H9 (cell line): ENCODE data around the gene TMEM240. TPM values are rescaled to one million over a fixed set of nuclear protein-coding genes. Genes with fewer than 3 reads are reported as not detected.
"Not testable (repeated sequence)": the region's sequence is repeated elsewhere in the genome, so short reads cannot be mapped to it uniquely, and the experiment has no call there.

Experiments
- DNase-seq: peaks from one replicate; pipeline ENCODE4 v3.0.0-alpha.2; 2017
- H2AFZ ChIP-seq: one replicate; pipeline ENCODE4 v1.6.1; 2013; ENCODE audit warnings: mild to moderate bottlenecking, low read length, control low read depth, moderate library complexity
- H2AK5ac ChIP-seq: 2 replicates; pipeline ENCODE4 v1.6.1; 2013; ENCODE audit warnings: low read length, control low read depth, mixed read lengths; ENCODE audit not compliant: insufficient read length
- H2BK120ac ChIP-seq: one replicate; pipeline ENCODE4 v1.6.1; 2013; ENCODE audit warnings: low read depth, mild to moderate bottlenecking, low read length, control low read depth, inconsistent platforms; ENCODE audit not compliant: poor library complexity, severe bottlenecking
- H2BK12ac ChIP-seq: 2 replicates; pipeline ENCODE4 v1.6.1; 2013; ENCODE audit warnings: low read length, control low read depth, mixed read lengths, low read depth; ENCODE audit not compliant: insufficient read length
- H2BK15ac ChIP-seq: 2 replicates; pipeline ENCODE4 v1.6.1; 2013; ENCODE audit warnings: low read depth, low read length, control low read depth
- H2BK20ac ChIP-seq: one replicate; pipeline ENCODE4 v1.6.1; 2013; ENCODE audit warnings: low read depth, mild to moderate bottlenecking, low read length, control low read depth, inconsistent platforms; ENCODE audit not compliant: poor library complexity, severe bottlenecking
- H2BK5ac ChIP-seq: 2 replicates; pipeline ENCODE4 v1.6.1; 2013; ENCODE audit warnings: low read length, control low read depth, mixed read lengths; ENCODE audit not compliant: insufficient read length
- H3K14ac ChIP-seq: 2 replicates; pipeline ENCODE4 v1.6.1; 2013; ENCODE audit warnings: low read length, control low read depth; ENCODE audit not compliant: insufficient read depth
- H3K18ac ChIP-seq: 2 replicates; pipeline ENCODE4 v1.6.1; 2013; ENCODE audit warnings: low read depth, mild to moderate bottlenecking, mixed read lengths, low read length, control low read depth; ENCODE audit not compliant: insufficient read length
- H3K23ac ChIP-seq: 2 replicates; pipeline ENCODE4 v1.6.1; 2013; ENCODE audit warnings: low read length, control low read depth, mixed read lengths, low read depth; ENCODE audit not compliant: insufficient read length
- H3K23me2 ChIP-seq: 2 replicates; pipeline ENCODE4 v1.6.1; 2013; ENCODE audit warnings: low read depth, mild to moderate bottlenecking, mixed read lengths, low read length, control low read depth; ENCODE audit not compliant: insufficient read length, poor library complexity, severe bottlenecking
- H3K27ac ChIP-seq: 2 replicates; pipeline ENCODE4 v1.5.1; 2013; ENCODE audit warnings: low read length, control low read depth, mixed read lengths, low read depth; ENCODE audit not compliant: insufficient read length
- H3K27me3 ChIP-seq: 2 replicates; pipeline ENCODE4 v1.6.1; 2013; ENCODE audit warnings: low read length, control low read depth, inconsistent platforms; ENCODE audit not compliant: insufficient read depth
- H3K4ac ChIP-seq: 2 replicates; pipeline ENCODE4 v1.6.1; 2013; ENCODE audit warnings: low read depth, mild to moderate bottlenecking, control low read depth, inconsistent platforms, low read length, moderate library complexity
- H3K4me1 ChIP-seq: 2 replicates; pipeline ENCODE4 v1.6.1; 2013; ENCODE audit warnings: low read length, control low read depth, inconsistent platforms; ENCODE audit not compliant: insufficient read depth
- H3K4me2 ChIP-seq: 2 replicates; pipeline ENCODE4 v1.6.1; 2013; ENCODE audit warnings: low read length, control low read depth, mixed read lengths; ENCODE audit not compliant: insufficient read length, insufficient read depth
- H3K56ac ChIP-seq: 2 replicates; pipeline ENCODE4 v1.6.1; 2013; ENCODE audit warnings: low read depth, mild to moderate bottlenecking, mixed read lengths, low read length, control low read depth; ENCODE audit not compliant: insufficient read length
- H3K79me1 ChIP-seq: 2 replicates; pipeline ENCODE4 v1.6.1; 2013; ENCODE audit warnings: low read depth, mild to moderate bottlenecking, moderate library complexity, low read length, control low read depth, inconsistent platforms; ENCODE audit not compliant: insufficient read depth, poor library complexity, severe bottlenecking
- H3K79me2 ChIP-seq: 2 replicates; pipeline ENCODE4 v1.6.1; 2013; ENCODE audit warnings: low read length, control low read depth, inconsistent platforms; ENCODE audit not compliant: insufficient read depth
- H3K9ac ChIP-seq: 2 replicates; pipeline ENCODE4 v1.6.1; 2013; ENCODE audit warnings: low read length, control low read depth, mixed read lengths; ENCODE audit not compliant: insufficient read length; ENCODE audit errors: extremely low read depth
- H3K9me3 ChIP-seq: one replicate; pipeline ENCODE4 v1.6.1; 2013; ENCODE audit warnings: low read depth, low read length, inconsistent platforms; ENCODE audit not compliant: control insufficient read depth
- H3T11ph ChIP-seq: one replicate; pipeline ENCODE4 v1.6.1; 2013; ENCODE audit warnings: mild to moderate bottlenecking, low read length, control low read depth, inconsistent platforms
- H4K20me1 ChIP-seq: one replicate; pipeline ENCODE4 v1.6.1; 2013; ENCODE audit not compliant: control insufficient read depth, insufficient read length, insufficient read depth
- H4K5ac ChIP-seq: 2 replicates; pipeline ENCODE4 v1.6.1; 2013; ENCODE audit warnings: low read depth, mild to moderate bottlenecking, mixed read lengths, low read length, control low read depth; ENCODE audit not compliant: insufficient read length
- H4K8ac ChIP-seq: replicated peaks from 2 replicates; pipeline ENCODE4 v1.6.1; 2013; ENCODE audit warnings: low read length, control low read depth, mixed read lengths, low read depth; ENCODE audit not compliant: insufficient read length
- H4K91ac ChIP-seq: 2 replicates; pipeline ENCODE4 v1.6.1; 2013; ENCODE audit warnings: low read depth, mild to moderate bottlenecking, moderate library complexity, mixed read lengths, low read length, control low read depth; ENCODE audit not compliant: insufficient read length
- H3K27ac Mint-ChIP-seq, 3 experiments: 2 replicates in 2 of 3; 3 replicates in 1 of 3; pipeline ENCODE4 v1.8.0; 2020 to 2021; ENCODE audit warnings: mixed read lengths in 3 of 3, mild to moderate bottlenecking in 1 of 3, moderate library complexity in 1 of 3
- H3K27me3 Mint-ChIP-seq: 2 replicates; pipeline ENCODE4 v1.8.0; 2021; ENCODE audit warnings: low read depth, mild to moderate bottlenecking, moderate library complexity, mixed read lengths
- H3K36me3 Mint-ChIP-seq, 3 experiments: 2 replicates in 2 of 3; 3 replicates in 1 of 3; pipeline ENCODE4 v1.8.0; 2020 to 2021; ENCODE audit warnings: low read depth in 3 of 3, mixed read lengths in 3 of 3; ENCODE audit not compliant: insufficient read depth in 1 of 3
- H3K4me1 Mint-ChIP-seq, 2 experiments: 2 replicates each; pipeline ENCODE4 v1.8.0; 2020; ENCODE audit warnings: mixed read lengths in 2 of 2
- H3K4me3 Mint-ChIP-seq, 2 experiments: 2 replicates in 1 of 2; 3 replicates in 1 of 2; pipeline ENCODE4 v1.8.0; 2020 to 2021; ENCODE audit warnings: mild to moderate bottlenecking in 2 of 2, mixed read lengths in 2 of 2, moderate library complexity in 1 of 2
- H3K9me3 Mint-ChIP-seq, 2 experiments: 2 replicates in 1 of 2; 3 replicates in 1 of 2; pipeline ENCODE4 v1.8.0; 2020; ENCODE audit warnings: mild to moderate bottlenecking in 2 of 2, mixed read lengths in 2 of 2, moderate library complexity in 1 of 2
- WGBS: extraction: QIAGEN DNeasy Blood & Tissue Kit; methylation state at CpG from one replicate; pipeline ENCODE4 v1.1.7; 2013; ENCODE audit warnings: missing lambda C conversion rate, low lambda C conversion rate, mixed read lengths; ENCODE audit not compliant: insufficient read length; ENCODE audit errors: extremely low coverage; 5-methylcytosine and 5-hydroxymethylcytosine counted together
- total RNA-seq: library from RNA; stranded (reverse); gene quantifications from 2 replicates; pipeline ENCODE4 v1.2.1, GENCODE V29; 2021
- TF ChIP-seq, protein P1 (sequence below): fragments of 200-600 bp; sonication (generic); conservative IDR thresholded peaks from 3 replicates; pipeline ENCODE4 v1.8.0; 2021; ENCODE audit warnings: antibody characterized with exemption, mild to moderate bottlenecking

Gene TMEM240
- total RNA-seq, 1 experiment from 2014 or later: 8.7 TPM

DNA sequence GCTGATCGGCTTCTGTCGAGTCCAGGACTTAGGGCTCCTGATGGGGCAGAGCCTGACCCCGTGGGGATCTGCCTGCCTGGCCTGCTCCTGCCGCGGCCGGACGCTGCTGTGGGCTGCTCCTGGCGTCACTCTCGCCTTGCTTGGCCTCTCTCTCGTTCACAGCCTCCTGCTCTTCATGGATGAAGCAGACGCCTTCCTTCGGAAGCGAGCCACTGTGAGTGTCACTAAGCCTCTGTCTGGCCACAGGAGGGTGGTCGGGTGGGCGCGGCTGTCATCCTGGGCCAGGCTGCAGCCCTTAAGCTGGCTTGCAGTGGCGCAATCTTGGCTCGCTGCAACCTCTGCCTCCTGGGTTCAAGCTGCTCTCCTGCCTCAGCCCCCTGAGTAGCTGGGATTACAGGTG is 52.7 kb downstream of the TMEM240 start:
- H4K91ac ChIP-seq: no peak overlapping the region
- H3K79me2 ChIP-seq: no peaks in the 10 kb centered on the region
- no peaks in the 10 kb centered on the region for H3K4me1 ChIP-seq
- H3K27ac ChIP-seq: no peak overlapping the region
- H3K4me2 ChIP-seq: no peak overlapping the region
- no peak overlapping the region for H2AFZ ChIP-seq
- no peak overlapping the region; the same call in 1 of the 2 replicates for H3K14ac ChIP-seq
- no peak overlapping the region for H2BK15ac ChIP-seq
- no peak overlapping the region for H2AK5ac ChIP-seq
- no peak overlapping the region for H3K18ac ChIP-seq
- no peaks in the 10 kb centered on the region for H4K20me1 ChIP-seq
- H2BK20ac ChIP-seq: no peak overlapping the region
- Mint-ChIP-seq H3K9me3 (peaks cover 2 to 6% of the 10 kb centered on the region in 2 experiments; a peak in 3 of 5 replicates), H3K36me3 (peaks cover 39 to 74% (median 57%) of the 10 kb centered on the region in 3 experiments), H3K27ac (no peak overlapping the region), H3K27me3 (no peaks in the 10 kb centered on the region), H3K4me3 (no peak overlapping the region), H3K4me1 (no peaks in the 10 kb centered on the region)
- TF ChIP-seq, protein P1, sequence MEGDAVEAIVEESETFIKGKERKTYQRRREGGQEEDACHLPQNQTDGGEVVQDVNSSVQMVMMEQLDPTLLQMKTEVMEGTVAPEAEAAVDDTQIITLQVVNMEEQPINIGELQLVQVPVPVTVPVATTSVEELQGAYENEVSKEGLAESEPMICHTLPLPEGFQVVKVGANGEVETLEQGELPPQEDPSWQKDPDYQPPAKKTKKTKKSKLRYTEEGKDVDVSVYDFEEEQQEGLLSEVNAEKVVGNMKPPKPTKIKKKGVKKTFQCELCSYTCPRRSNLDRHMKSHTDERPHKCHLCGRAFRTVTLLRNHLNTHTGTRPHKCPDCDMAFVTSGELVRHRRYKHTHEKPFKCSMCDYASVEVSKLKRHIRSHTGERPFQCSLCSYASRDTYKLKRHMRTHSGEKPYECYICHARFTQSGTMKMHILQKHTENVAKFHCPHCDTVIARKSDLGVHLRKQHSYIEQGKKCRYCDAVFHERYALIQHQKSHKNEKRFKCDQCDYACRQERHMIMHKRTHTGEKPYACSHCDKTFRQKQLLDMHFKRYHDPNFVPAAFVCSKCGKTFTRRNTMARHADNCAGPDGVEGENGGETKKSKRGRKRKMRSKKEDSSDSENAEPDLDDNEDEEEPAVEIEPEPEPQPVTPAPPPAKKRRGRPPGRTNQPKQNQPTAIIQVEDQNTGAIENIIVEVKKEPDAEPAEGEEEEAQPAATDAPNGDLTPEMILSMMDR: no peak
- no peak overlapping the region for H2BK12ac ChIP-seq
- H3K79me1 ChIP-seq: no peaks in the 10 kb centered on the region
- H3K9ac ChIP-seq: no peak overlapping the region
- H3K56ac ChIP-seq: no peak overlapping the region
- no peak overlapping the region for H2BK120ac ChIP-seq
- H3K4ac ChIP-seq: no peak overlapping the region
- no peaks in the 10 kb centered on the region for H3K27me3 ChIP-seq
- H4K8ac ChIP-seq: no peak overlapping the region
- H4K5ac ChIP-seq: no peak overlapping the region
- H2BK5ac ChIP-seq: no peak overlapping the region
- H3K23ac ChIP-seq: no peak overlapping the region
- H3K9me3 ChIP-seq: no peaks in the 10 kb centered on the region
- no peaks in the 10 kb centered on the region for H3K23me2 ChIP-seq
- DNase-seq: no peak
- no peak overlapping the region for H3T11ph ChIP-seq
- no CpG with 5 or more reads among the region's 18 CpGs for WGBS

DNA sequence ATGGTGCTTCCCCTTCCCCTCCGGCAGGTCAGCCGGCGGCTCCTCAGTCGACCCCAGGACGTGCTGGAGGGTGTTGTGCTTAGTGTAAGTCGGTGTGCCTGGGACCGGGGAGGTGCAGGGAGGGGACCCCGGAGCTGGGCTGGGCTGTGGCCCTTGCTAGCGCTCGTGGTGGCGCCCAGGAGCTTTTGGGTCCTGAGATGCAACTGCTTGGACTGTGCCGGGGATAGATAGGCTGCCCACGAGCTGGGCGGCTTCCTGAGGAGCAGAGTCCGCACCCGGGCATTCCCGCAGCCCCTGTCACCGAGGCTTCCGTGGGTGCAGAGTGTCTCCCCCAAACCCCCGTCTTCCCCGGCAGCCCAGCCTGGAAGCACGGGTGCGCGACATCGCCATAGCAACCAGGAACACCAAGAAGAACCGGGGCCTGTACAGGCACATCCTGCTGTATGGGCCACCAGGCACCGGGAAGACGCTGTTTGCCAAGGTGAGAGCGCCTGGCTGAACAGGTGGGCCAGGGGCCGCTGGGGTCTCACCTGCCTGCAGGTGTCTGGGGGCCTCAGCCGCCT is 54.6 kb downstream of the TMEM240 start:
- not testable (repeated sequence) for H3K27me3 ChIP-seq, H2AFZ ChIP-seq, H3T11ph ChIP-seq, H3K23ac ChIP-seq, H3K9ac ChIP-seq, H2BK12ac ChIP-seq, H3K56ac ChIP-seq, H2BK20ac ChIP-seq, H3K9me3 Mint-ChIP-seq, H3K27ac Mint-ChIP-seq, H3K27ac ChIP-seq, H2BK15ac ChIP-seq, H3K18ac ChIP-seq, H3K4ac ChIP-seq, H2BK120ac ChIP-seq, H2BK5ac ChIP-seq, H2AK5ac ChIP-seq, H3K4me1 Mint-ChIP-seq, H3K27me3 Mint-ChIP-seq, H4K8ac ChIP-seq, H3K9me3 ChIP-seq, H3K4me2 ChIP-seq, H3K4me3 Mint-ChIP-seq, H4K91ac ChIP-seq, H4K5ac ChIP-seq, H3K4me1 ChIP-seq, H3K79me2 ChIP-seq, H3K79me1 ChIP-seq, H4K20me1 ChIP-seq, DNase-seq, H3K14ac ChIP-seq, H3K23me2 ChIP-seq
- WGBS: no CpG with 5 or more reads among the region's 31 CpGs
- H3K36me3 Mint-ChIP-seq: peaks cover 32 to 67% (median 53%) of the 10 kb centered on the region in 3 experiments; a peak in 6 of 7 replicates
